ENCODE results near the gene WNT9B. TPM values are rescaled to one million over a fixed set of nuclear protein-coding genes. Genes with fewer than 3 reads are reported as not detected.

Gene WNT9B
- total and polyA plus RNA-seq, 9 of the 15 experiments (the other 6 are each of a cell fraction or from before 2014, with no cell fraction given) = not detected

DNA sequence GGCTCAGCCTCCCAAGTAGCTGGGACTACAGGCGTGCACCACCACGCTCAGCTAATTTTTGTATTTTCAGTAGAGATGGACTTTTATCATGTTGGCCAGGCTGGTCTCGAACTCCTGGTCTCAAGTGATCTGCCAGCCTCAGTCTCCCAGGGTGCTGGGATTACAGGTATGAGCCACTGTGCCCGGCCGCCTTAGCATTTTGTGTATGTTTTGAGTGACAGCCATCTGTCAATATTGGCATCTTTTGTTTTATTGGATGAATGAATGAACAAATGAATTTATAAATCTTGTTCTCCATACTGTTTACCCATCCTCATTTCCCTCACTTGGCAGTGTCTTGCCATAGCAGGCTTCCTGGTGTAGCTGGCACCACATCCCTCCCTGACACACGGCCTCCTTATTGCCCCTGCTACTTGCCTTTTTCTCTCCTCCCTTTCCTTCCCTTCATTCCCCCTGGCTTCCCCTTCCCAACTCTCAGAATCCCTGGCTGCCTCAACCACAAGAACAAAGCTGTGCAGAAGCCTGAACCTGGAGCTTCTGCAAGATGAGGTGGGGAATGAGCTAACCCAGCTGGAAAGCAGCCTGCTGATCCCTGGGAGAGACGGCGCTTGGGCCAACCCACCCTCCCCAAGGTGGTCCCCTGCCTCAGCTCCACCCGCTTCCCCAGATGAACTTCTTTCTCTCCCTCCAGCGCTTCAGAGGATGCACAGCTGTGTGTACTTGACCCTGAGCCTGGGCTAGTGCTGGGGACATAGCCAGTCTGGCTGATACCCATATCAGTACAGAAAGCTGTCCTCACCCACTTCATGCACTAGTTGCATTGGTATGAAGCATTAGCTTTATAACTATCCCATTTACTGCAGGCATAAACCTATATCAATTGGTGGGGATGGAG, 34.3 kb downstream of the WNT9B start:
- TF ChIP-seq, protein P1, sequence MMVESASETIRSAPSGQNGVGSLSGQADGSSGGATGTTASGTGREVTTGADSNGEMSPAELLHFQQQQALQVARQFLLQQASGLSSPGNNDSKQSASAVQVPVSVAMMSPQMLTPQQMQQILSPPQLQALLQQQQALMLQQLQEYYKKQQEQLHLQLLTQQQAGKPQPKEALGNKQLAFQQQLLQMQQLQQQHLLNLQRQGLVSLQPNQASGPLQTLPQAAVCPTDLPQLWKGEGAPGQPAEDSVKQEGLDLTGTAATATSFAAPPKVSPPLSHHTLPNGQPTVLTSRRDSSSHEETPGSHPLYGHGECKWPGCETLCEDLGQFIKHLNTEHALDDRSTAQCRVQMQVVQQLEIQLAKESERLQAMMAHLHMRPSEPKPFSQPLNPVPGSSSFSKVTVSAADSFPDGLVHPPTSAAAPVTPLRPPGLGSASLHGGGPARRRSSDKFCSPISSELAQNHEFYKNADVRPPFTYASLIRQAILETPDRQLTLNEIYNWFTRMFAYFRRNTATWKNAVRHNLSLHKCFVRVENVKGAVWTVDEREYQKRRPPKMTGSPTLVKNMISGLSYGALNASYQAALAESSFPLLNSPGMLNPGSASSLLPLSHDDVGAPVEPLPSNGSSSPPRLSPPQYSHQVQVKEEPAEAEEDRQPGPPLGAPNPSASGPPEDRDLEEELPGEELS (CRISPR knock-in tag; IDR thresholded peaks at IDR 0.05; ENCODE audit: borderline replicate concordance) = no peak
- TF ChIP-seq HIVEP1 (CRISPR knock-in tag; IDR thresholded peaks at IDR 0.05) (no peak), ZNF165 (CRISPR knock-in tag; IDR thresholded peaks at IDR 0.05; ENCODE audit: borderline replicate concordance) (no peak), PPARD (CRISPR knock-in tag; IDR thresholded peaks at IDR 0.05) (no peak)
- no peaks in the 10 kb centered on the region for H3K9me1 ChIP-seq (ENCODE audit: control insufficient read depth, insufficient read depth, low read length)
- no peak overlapping the region for H2AFZ ChIP-seq (ENCODE audit: low read depth, low read length)
- H3K9ac ChIP-seq (ENCODE audit: insufficient read depth in 1 of 2, low read depth in 2 of 2, low read length in 2 of 2) = no peak overlapping the region
- BruUV-seq (replicated peaks) = no TSS peak
- peaks cover 10% of the 10 kb centered on the region; the same call in 1 of the 2 replicates for H4K20me1 ChIP-seq (replicated peaks; ENCODE audit: control insufficient read depth, insufficient read depth, low read length)
- DNase-seq (ENCODE audit: extremely low read depth in 1 of 4, low spot score in 3 of 4) (no peak), FAIRE-seq (no peak), ATAC-seq (no peak)
- no peaks in the 10 kb centered on the region for H3K36me3 ChIP-seq (ENCODE audit: control insufficient read depth, insufficient read depth, low read length)
- no peak overlapping the region for H3K4me2 ChIP-seq (ENCODE audit: insufficient read depth, low read length)
- H3K9me3 ChIP-seq (replicated peaks; ENCODE audit: control insufficient read depth, insufficient read depth, low read depth, low read length) = no peaks in the 10 kb centered on the region
- WGBS (ENCODE audit: insufficient coverage, low coverage, missing lambda C conversion rate) = 18% methylated on average over 10 of the region's 10 CpGs
- ChIA-PET CTCF (ENCODE audit: low intra/inter-chr PET ratio) (no interaction called here), POLR2A (interaction anchor here (0.6 to 1.3 kb wide), 4 partner anchors 14 to 96 kb away, joined by 3 to 7 read pairs (median 4); no protein-coding TSS in a partner anchor)
- no peaks in the 10 kb centered on the region for H3K79me2 ChIP-seq (ENCODE audit: control insufficient read depth, insufficient read depth, low read length)
- intact Hi-C loops (cut with micrococcal nuclease) (no loop called here), in situ Hi-C loops (cut with MboI) (no loop called here)
- no peak overlapping the region for H3K4me3 ChIP-seq
- peaks cover 11 to 19% of the 10 kb centered on the region in 2 experiments; a peak in 4 of 5 replicates for H3K4me1 ChIP-seq (replicated peaks in 1 of 2; ENCODE audit: control insufficient read depth in 2 of 2, insufficient read depth in 2 of 2, low read length in 2 of 2)
- H3K27me3 ChIP-seq (ENCODE audit: control insufficient read depth in 2 of 2, insufficient read depth in 2 of 2, low read length in 2 of 2) = peaks cover 29 to 53% of the 10 kb centered on the region in 2 experiments
- no peak overlapping the region for H3K27ac ChIP-seq (ENCODE audit: extremely low read depth, low read depth, low read length)

Data from K562 (cell line).